ENCODE measurements around the gene ZPBP2. TPM values are rescaled to one million over a fixed set of nuclear protein-coding genes. Genes with fewer than 3 reads are reported as not detected.
A peak's percentile ranks its signal among the peaks of the same experiment; 100 is the strongest.
"Not testable (repeated sequence)": the region's sequence is repeated elsewhere in the genome, so short reads cannot be mapped to it uniquely, and the experiment has no call there.

Gene ZPBP2
- total and polyA plus RNA-seq, 2 of the 13 experiments (the other 11 are each of a cell fraction or from before 2014, with no cell fraction given): not detected

DNA sequence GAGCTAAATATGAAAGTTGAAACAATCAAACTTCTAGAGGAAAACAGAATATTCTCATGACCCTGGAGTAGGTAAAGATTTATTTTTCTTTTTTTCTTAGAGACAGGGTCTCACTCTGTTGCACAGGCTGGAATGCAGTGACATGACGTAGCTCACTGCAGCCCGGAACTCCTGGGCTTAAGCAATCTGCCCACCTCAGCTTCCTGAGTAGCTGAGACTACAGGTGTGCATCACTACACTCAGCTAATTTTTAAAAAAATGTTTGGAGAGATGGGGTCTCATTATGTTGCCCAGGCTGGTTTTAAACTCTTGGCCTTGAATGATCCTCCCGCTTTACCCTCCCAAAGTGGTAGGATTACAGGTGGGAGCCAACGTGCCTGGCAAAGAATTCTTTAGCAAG lies 19.4 kb upstream of the ZPBP2 start:
- H2AFZ ChIP-seq (ENCODE audit: low read length): no peak overlapping the region
- no peak overlapping the region for H3K9ac ChIP-seq (ENCODE audit: insufficient read depth, low read depth, low read length)
- DNase-seq (ENCODE audit: low spot score) (no peak), ATAC-seq (no peak), FAIRE-seq (peak; percentile 12)
- no peaks in the 10 kb centered on the region for H3K36me3 ChIP-seq (replicated peaks in 1 of 2; ENCODE audit: control insufficient read depth in 1 of 2, insufficient read depth in 2 of 2, low read length in 2 of 2)
- WGBS (ENCODE audit: low lambda C conversion rate): 25% methylated on average over 4 of the region's 4 CpGs
- H3K4me1 ChIP-seq (ENCODE audit: insufficient read depth, low read length): no peaks in the 10 kb centered on the region
- intact Hi-C loops (cut with micrococcal nuclease; ENCODE audit: unreplicated experiment) (no loop called here), in situ Hi-C loops (cut with HindIII; ENCODE audit: extremely low pct_ligation_motif_present, low pct_unique_long_range_greater_than_20kb) (no loop called here)
- no peak overlapping the region for H3K4me2 ChIP-seq (ENCODE audit: low read depth, low read length)
- H3K4me3 ChIP-seq (replicated peaks in 1 of 3; ENCODE audit: insufficient read depth in 1 of 3, low read depth in 2 of 3, low read length in 3 of 3): no peak overlapping the region
- H3K9me3 ChIP-seq (ENCODE audit: low read length): no peaks in the 10 kb centered on the region
- no peaks in the 10 kb centered on the region for H4K20me1 ChIP-seq (ENCODE audit: insufficient read depth, low read length)
- peaks cover 0 to 6% of the 10 kb centered on the region in 2 experiments; a peak in 1 of 5 replicates for H3K27me3 ChIP-seq (ENCODE audit: control insufficient read depth in 1 of 2, insufficient read depth in 2 of 2, low read length in 2 of 2)
- ChIA-PET CTCF (ENCODE audit: low intra/inter-chr PET ratio, low total read pairs) (no interaction called here), POLR2A (no interaction called here)
- H3K27ac ChIP-seq (ENCODE audit: extremely low read length, insufficient read depth, low read length): no peak overlapping the region
- TF ChIP-seq ZC3H4 (CRISPR knock-in tag; IDR thresholded peaks at IDR 0.05; ENCODE audit: borderline replicate concordance): no peak
- TF ChIP-seq NFE2L1 (CRISPR knock-in tag; IDR thresholded peaks at IDR 0.05; ENCODE audit: borderline replicate concordance): no peak
- no TSS peak for BruUV-seq (replicated peaks)
- no peaks in the 10 kb centered on the region for H3K79me2 ChIP-seq (ENCODE audit: insufficient read depth, low read length)

GRCh38 chr17:39850186-39850585 lies 17.8 kb upstream of the ZPBP2 start:
- DNase-seq (ENCODE audit: low spot score); H3K4me1 ChIP-seq (ENCODE audit: insufficient read depth, low read length); POLR2A ChIA-PET; H3K27me3 ChIP-seq (ENCODE audit: control insufficient read depth in 1 of 2, insufficient read depth in 2 of 2, low read length in 2 of 2); H3K36me3 ChIP-seq (replicated peaks in 1 of 2; ENCODE audit: control insufficient read depth in 1 of 2, insufficient read depth in 2 of 2, low read length in 2 of 2); H3K79me2 ChIP-seq (ENCODE audit: insufficient read depth, low read length); H4K20me1 ChIP-seq (ENCODE audit: insufficient read depth, low read length); H3K4me3 ChIP-seq (replicated peaks in 1 of 3; ENCODE audit: insufficient read depth in 1 of 3, low read depth in 2 of 3, low read length in 3 of 3); CTCF ChIA-PET (ENCODE audit: low intra/inter-chr PET ratio, low total read pairs); H3K9me3 ChIP-seq (ENCODE audit: low read length); H2AFZ ChIP-seq (ENCODE audit: low read length); BruUV-seq (replicated peaks); in situ Hi-C loops (cut with HindIII; ENCODE audit: extremely low pct_ligation_motif_present, low pct_unique_long_range_greater_than_20kb); H3K4me2 ChIP-seq (ENCODE audit: low read depth, low read length); H3K9ac ChIP-seq (ENCODE audit: insufficient read depth, low read depth, low read length); ATAC-seq; H3K27ac ChIP-seq (ENCODE audit: extremely low read length, insufficient read depth, low read length); intact Hi-C loops (cut with micrococcal nuclease; ENCODE audit: unreplicated experiment); FAIRE-seq: not testable (repeated sequence)

DNA sequence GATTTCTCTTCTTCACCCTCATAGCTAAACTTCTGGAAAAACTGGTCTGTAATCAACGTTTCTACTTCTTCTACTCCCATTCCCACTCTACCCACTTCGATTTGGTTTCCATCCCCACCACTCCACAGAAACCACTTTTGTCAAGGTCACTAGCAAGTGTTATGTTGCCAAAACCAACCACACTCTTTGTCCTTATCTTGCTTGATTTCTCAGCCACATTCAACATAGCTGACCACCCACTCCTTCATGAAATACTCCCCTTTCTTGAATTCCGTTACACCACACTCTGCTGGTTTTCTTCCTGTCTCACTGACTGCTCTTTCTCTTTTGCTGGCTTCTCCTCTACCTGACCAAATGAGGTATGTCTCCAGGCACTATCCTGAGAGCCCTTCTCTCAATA lies 15.8 kb upstream of the ZPBP2 start:
- intact Hi-C loops (cut with micrococcal nuclease; ENCODE audit: unreplicated experiment): no loop called here
- Histone ChIP-seq H3K27ac (ENCODE audit: extremely low read length, insufficient read depth, low read length) (no peak overlapping the region), H3K36me3 (replicated peaks in 1 of 2; ENCODE audit: control insufficient read depth in 1 of 2, insufficient read depth in 2 of 2, low read length in 2 of 2) (no peaks in the 10 kb centered on the region), H3K79me2 (ENCODE audit: insufficient read depth, low read length) (no peaks in the 10 kb centered on the region), H3K4me1 (ENCODE audit: insufficient read depth, low read length) (no peaks in the 10 kb centered on the region), H4K20me1 (ENCODE audit: insufficient read depth, low read length) (no peaks in the 10 kb centered on the region), H3K9me3 (ENCODE audit: low read length) (no peaks in the 10 kb centered on the region), H3K27me3 (ENCODE audit: control insufficient read depth in 1 of 2, insufficient read depth in 2 of 2, low read length in 2 of 2) (no peaks in the 10 kb centered on the region), H2AFZ (ENCODE audit: low read length) (no peak overlapping the region), H3K4me2 (ENCODE audit: low read depth, low read length) (no peak overlapping the region), H3K9ac (ENCODE audit: insufficient read depth, low read depth, low read length) (no peak overlapping the region), H3K4me3 (replicated peaks in 1 of 3; ENCODE audit: insufficient read depth in 1 of 3, low read depth in 2 of 3, low read length in 3 of 3) (no peak overlapping the region)
- ATAC-seq: no peak
- in situ Hi-C loops (cut with HindIII; ENCODE audit: extremely low pct_ligation_motif_present, low pct_unique_long_range_greater_than_20kb): no loop called here
- WGBS (ENCODE audit: low lambda C conversion rate): 8% methylated on average over 3 of the region's 3 CpGs
- no peak for FAIRE-seq
- ChIA-PET CTCF (ENCODE audit: low intra/inter-chr PET ratio, low total read pairs) (no interaction called here), POLR2A (no interaction called here)
- BruUV-seq (replicated peaks): no TSS peak
- DNase-seq (ENCODE audit: low spot score): no peak
- TF ChIP-seq ZNF644 (CRISPR knock-in tag; IDR thresholded peaks at IDR 0.05; ENCODE audit: low read depth) (no peak), HIC2 (CRISPR knock-in tag; IDR thresholded peaks at IDR 0.05; ENCODE audit: low read depth) (no peak), EP300 (IDR thresholded peaks at IDR 0.05; ENCODE audit: low read depth in 2 of 2, low read length in 2 of 2) (no peak), EP300 (CRISPR knock-in tag; IDR thresholded peaks at IDR 0.05; ENCODE audit: borderline replicate concordance) (no peak), ZNF20 (CRISPR knock-in tag; IDR thresholded peaks at IDR 0.05) (no peak), SMAD1 (CRISPR knock-in tag; IDR thresholded peaks at IDR 0.05; ENCODE audit: borderline replicate concordance, low read depth) (no peak), SUZ12 (IDR thresholded peaks at IDR 0.05; ENCODE audit: low read depth, low read length) (no peak), GABPA (IDR thresholded peaks at IDR 0.05; ENCODE audit: low read depth, low read length) (no peak), GABPA (CRISPR knock-in tag; IDR thresholded peaks at IDR 0.05; ENCODE audit: low read depth) (no peak), ZNF720 (CRISPR knock-in tag; IDR thresholded peaks at IDR 0.05) (no peak), TAF1 (CRISPR knock-in tag; IDR thresholded peaks at IDR 0.05) (no peak), MED8 (CRISPR knock-in tag; IDR thresholded peaks at IDR 0.05; ENCODE audit: insufficient replicate concordance) (no peak)
